H1 (cell line): Measurements from ENCODE around the gene NFYA. TPM values are rescaled to one million over a fixed set of nuclear protein-coding genes. Genes with fewer than 3 reads are reported as not detected.

Source experiments
- polyA plus RNA-seq, 7 experiments: library from polyadenylated mRNA; depleted of rRNA in 3 of 7; stranded (reverse) in 5 of 7; unstranded in 2 of 7; fragments of >200 nt in 5 of 7; fragments of 200-250 nt in 2 of 7; gene quantifications; 1 replicate in 5 of 7; 2 replicates in 1 of 7; 4 replicates in 1 of 7; pipeline versions ENCODE4 v1.2.1 to v1.2.3, GENCODE V29; 2011 to 2013; ENCODE audit warnings: missing spikeins in 2 of 7, mixed read lengths in 2 of 7
- total RNA-seq: library from RNA; stranded (reverse); fragmentation: NEBNext Ultra II Directional; extraction: Animal tissue kit (Norgen Biotek cat#: 25700); gene quantifications from 2 replicates; pipeline ENCODE4 v1.2.1, GENCODE V29; 2021

Gene NFYA
- total and polyA plus RNA-seq, 2 of the 8 experiments (the other 6 are each of a cell fraction or from before 2014, with no cell fraction given): 19.8 to 33.7 TPM

Other genes with a start within 250 kb of the NFYA start
- 1.3 and 1.4 TPM in 2 replicates for gene UNC5CL, start 33.8 kb upstream of the NFYA start, total RNA-seq
- 1.7 and 2.3 TPM in 2 replicates for gene UNC5CL, start 33.8 kb upstream of the NFYA start, polyA plus RNA-seq (2011; rRNA removed)
- not detected in 2 replicates for gene TSPO2, start 30.5 kb upstream of the NFYA start, total RNA-seq
- gene TSPO2, start 30.5 kb upstream of the NFYA start, polyA plus RNA-seq (2011; rRNA removed): not detected in 2 replicates
- not detected in 2 replicates for gene APOBEC2, start 19.8 kb upstream of the NFYA start, total RNA-seq
- gene APOBEC2, start 19.8 kb upstream of the NFYA start, polyA plus RNA-seq (2011; rRNA removed): not detected in 2 replicates
- gene OARD1, start 618 bp upstream of the NFYA start, total RNA-seq: 35.1 and 35.8 TPM in 2 replicates
- 10.0 and 16.8 TPM in 2 replicates for gene OARD1, start 618 bp upstream of the NFYA start, polyA plus RNA-seq (2011; rRNA removed)
- gene TREML1, start 81.4 kb downstream of the NFYA start, total RNA-seq: not detected in 2 replicates
- 0.08 and 0.30 TPM in 2 replicates for gene TREML1, start 81.4 kb downstream of the NFYA start, polyA plus RNA-seq (2011; rRNA removed)
- not detected in 2 replicates for gene TREM2, start 90.1 kb downstream of the NFYA start, total RNA-seq
- gene TREM2, start 90.1 kb downstream of the NFYA start, polyA plus RNA-seq (2011; rRNA removed): 0.20 and 0.24 TPM in 2 replicates
- 0.09 and 0.11 TPM in 2 replicates for gene TREML2, start 128.2 kb downstream of the NFYA start, total RNA-seq
- gene TREML2, start 128.2 kb downstream of the NFYA start, polyA plus RNA-seq (2011; rRNA removed): 0.18 and 0.22 TPM in 2 replicates
- gene TREML4, start 155.4 kb downstream of the NFYA start, total RNA-seq: not detected in 2 replicates
- gene TREML4, start 155.4 kb downstream of the NFYA start, polyA plus RNA-seq (2011; rRNA removed): not detected in 2 replicates
- not detected in 2 replicates for gene TREM1, start 213.7 kb downstream of the NFYA start, total RNA-seq
- not detected in 2 replicates for gene TREM1, start 213.7 kb downstream of the NFYA start, polyA plus RNA-seq (2011; rRNA removed)